Endometrial microvascular endothelial cells (primary cell): ENCODE results near the gene ANK3. TPM values are rescaled to one million over a fixed set of nuclear protein-coding genes. Genes with fewer than 3 reads are reported as not detected.

Source experiments
- in situ Hi-C: cut with HindIII; loops from 2 replicates; pipeline ENCODE4 v1.10.0; 2017; ENCODE audit warnings: low sequenced_read_pairs, low pct_unique_long_range_greater_than_20kb; ENCODE audit errors: inconsistent ontology term
- total RNA-seq: library from RNA; depleted of rRNA; stranded (reverse); fragments of >200 nt; gene quantifications from one replicate; pipeline ENCODE4 v1.2.3, GENCODE V29; 2015; ENCODE audit errors: inconsistent ontology term

Gene ANK3
- total RNA-seq, 1 donor from 2014 or later = 6.5 TPM

GRCh38 chr10:60323162-60323561 lies 66.5 kb downstream of the ANK3 start:
- in situ Hi-C loops = no loop called here

- in situ Hi-C loops = no loop called here
Measured at GRCh38 chr10:60320666-60321065, 69.0 kb downstream of the ANK3 start.

GRCh38 chr10:60316029-60316428 lies 73.6 kb downstream of the ANK3 start:
- in situ Hi-C loops = no loop called here

- in situ Hi-C loops = no loop called here
Measured at GRCh38 chr10:60315311-60315710, 74.4 kb downstream of the ANK3 start.

GRCh38 chr10:60314069-60314940 lies 75.4 kb downstream of the ANK3 start:
- in situ Hi-C loops = no loop called here

- in situ Hi-C loops = no loop called here
Measured at GRCh38 chr10:60313589-60313952, 76.1 kb downstream of the ANK3 start.

- in situ Hi-C loops = no loop called here
Measured at GRCh38 chr10:60312818-60313588, 76.7 kb downstream of the ANK3 start.

GRCh38 chr10:60311821-60312220 lies 77.9 kb downstream of the ANK3 start:
- in situ Hi-C loops = no loop called here

GRCh38 chr10:60310740-60311139 lies 78.9 kb downstream of the ANK3 start:
- in situ Hi-C loops = no loop called here

GRCh38 chr10:60309891-60310290 lies 79.8 kb downstream of the ANK3 start:
- in situ Hi-C loops = no loop called here

- in situ Hi-C loops = no loop called here
Measured at GRCh38 chr10:60309371-60309770, 80.3 kb downstream of the ANK3 start.

GRCh38 chr10:60305380-60305892 lies 84.2 kb downstream of the ANK3 start:
- in situ Hi-C loops = no loop called here

- in situ Hi-C loops = no loop called here
Measured at GRCh38 chr10:60304829-60305379, 84.8 kb downstream of the ANK3 start.

GRCh38 chr10:60303778-60304177 lies 85.9 kb downstream of the ANK3 start:
- in situ Hi-C loops = no loop called here

GRCh38 chr10:60299961-60300883 lies 89.5 kb downstream of the ANK3 start:
- in situ Hi-C loops = no loop called here

GRCh38 chr10:60299390-60299778 lies 90.3 kb downstream of the ANK3 start:
- in situ Hi-C loops = no loop called here

GRCh38 chr10:60298408-60299389 lies 91.0 kb downstream of the ANK3 start:
- in situ Hi-C loops = no loop called here

GRCh38 chr10:60296073-60296472 lies 93.6 kb downstream of the ANK3 start:
- in situ Hi-C loops = no loop called here
